ENCODE results near the gene VSX1. TPM values are rescaled to one million over a fixed set of nuclear protein-coding genes. Genes with fewer than 3 reads are reported as not detected.

The VSX1 gene
- total RNA-seq, 1 donor from 2014 or later = 0.54 TPM

GRCh38 chr20:25046736-25047666 is 34.9 kb downstream of the VSX1 start:
- intact Hi-C loops (cut with DNase I) = no loop called here
- DNase-seq (ENCODE audit: low spot score) = peak; percentile 65

GRCh38 chr20:25046181-25046641 is 35.7 kb downstream of the VSX1 start:
- intact Hi-C loops (cut with DNase I) = no loop called here
- peak; percentile 82 for DNase-seq (ENCODE audit: low spot score)

GRCh38 chr20:25045343-25045712 is 36.6 kb downstream of the VSX1 start:
- intact Hi-C loops (cut with DNase I) = no loop called here
- DNase-seq (ENCODE audit: low spot score) = peak; percentile 71

- intact Hi-C loops (cut with DNase I) = no loop called here
Measured at GRCh38 chr20:25044660-25045342, 37.1 kb downstream of the VSX1 start.

GRCh38 chr20:25044261-25044560 is 37.7 kb downstream of the VSX1 start:
- DNase-seq (ENCODE audit: low spot score) = no peak
- intact Hi-C loops (cut with DNase I) = no loop called here

More at GRCh38 chr20:25044660-25045342, 37.1 kb downstream of the VSX1 start:
- DNase-seq (ENCODE audit: low spot score) = peak; percentile 76

- intact Hi-C loops (cut with DNase I) = loop anchor here (2.0 kb wide), 1 partner anchor 13 kb away; no protein-coding TSS in a partner anchor
- peak; percentile 70 for DNase-seq (ENCODE audit: low spot score)
Measured at GRCh38 chr20:25043499-25044260, 38.3 kb downstream of the VSX1 start.

- intact Hi-C loops (cut with DNase I) = loop anchor here (2.0 kb wide), 1 partner anchor 14 kb away; no protein-coding TSS in a partner anchor
- peak; percentile 87 for DNase-seq (ENCODE audit: low spot score)
Measured at GRCh38 chr20:25042531-25043498, 39.1 kb downstream of the VSX1 start.

- intact Hi-C loops (cut with DNase I) = loop anchor here (2.0 kb wide), 1 partner anchor 15 kb away; no protein-coding TSS in a partner anchor
- DNase-seq (ENCODE audit: low spot score) = peak; percentile 67
Measured at GRCh38 chr20:25041813-25042530, 40.0 kb downstream of the VSX1 start.

- DNase-seq (ENCODE audit: low spot score) = no peak
- intact Hi-C loops (cut with DNase I) = no loop called here
Measured at GRCh38 chr20:25040438-25040831, 41.5 kb downstream of the VSX1 start.

GRCh38 chr20:25039697-25040437 is 42.1 kb downstream of the VSX1 start:
- DNase-seq (ENCODE audit: low spot score) = peak; percentile 93
- intact Hi-C loops (cut with DNase I) = no loop called here

GRCh38 chr20:25038591-25039015 is 43.3 kb downstream of the VSX1 start:
- no peak for DNase-seq (ENCODE audit: low spot score)
- intact Hi-C loops (cut with DNase I) = no loop called here

GRCh38 chr20:25038103-25038410 is 43.9 kb downstream of the VSX1 start:
- intact Hi-C loops (cut with DNase I) = no loop called here
- DNase-seq (ENCODE audit: low spot score) = no peak

GRCh38 chr20:25037288-25038102 is 44.4 kb downstream of the VSX1 start:
- no peak for DNase-seq (ENCODE audit: low spot score)
- intact Hi-C loops (cut with DNase I) = no loop called here

GRCh38 chr20:25036331-25036936 is 45.5 kb downstream of the VSX1 start:
- DNase-seq (ENCODE audit: low spot score) = no peak
- intact Hi-C loops (cut with DNase I) = no loop called here

- DNase-seq (ENCODE audit: low spot score) = no peak
- intact Hi-C loops (cut with DNase I) = no loop called here
Measured at GRCh38 chr20:25035921-25036320, 46.0 kb downstream of the VSX1 start.

GRCh38 chr20:25033924-25034300 is 48.0 kb downstream of the VSX1 start:
- no peak for DNase-seq (ENCODE audit: low spot score)
- intact Hi-C loops (cut with DNase I) = no loop called here
